Tibial nerve (tissue), 4 donors: ENCODE measurements around the gene EN2. TPM values are rescaled to one million over a fixed set of nuclear protein-coding genes. Genes with fewer than 3 reads are reported as not detected.

Source experiments
- DNase-seq, 2 donors: peaks; one replicate each; pipeline ENCODE4 v3.0.0-alpha.2; 2019; ENCODE audit warnings: low spot score in 2 of 2
- H3K27ac ChIP-seq, 4 donors: fragments of 200-600 bp; sonication (generic) in 3 of 4; one replicate each; pipeline ENCODE4 v1.5.1; 2017 to 2019; ENCODE audit warnings: mild to moderate bottlenecking in 1 of 4
- H3K27me3 ChIP-seq, 2 donors: fragments of 200-600 bp; sonication (generic) in 1 of 2; one replicate each; pipeline versions ENCODE4 v1.5.1 to v1.6.0; 2017 to 2019
- H3K36me3 ChIP-seq, 3 donors: fragments of 200-600 bp; sonication (generic); one replicate each; pipeline ENCODE4 v1.5.1; 2018 to 2019
- H3K4me1 ChIP-seq, 4 donors: fragments of 200-600 bp; sonication (generic) in 3 of 4; one replicate each; pipeline ENCODE4 v1.5.1; 2017 to 2019
- H3K4me3 ChIP-seq, 4 donors: fragments of 200-600 bp; sonication (generic) in 3 of 4; one replicate each; pipeline ENCODE4 v1.5.1; 2017 to 2019; ENCODE audit warnings: mild to moderate bottlenecking in 1 of 4, moderate library complexity in 1 of 4
- H3K9me3 ChIP-seq, 4 donors: fragments of 200-600 bp; sonication (generic) in 3 of 4; one replicate each; pipeline ENCODE4 v1.5.1; 2017 to 2019
- CTCF ChIP-seq, 5 experiments: fragments of 200-600 bp in 3 of 5; fragments of 450-650 bp in 2 of 5; sonication (generic) in 3 of 5; IDR thresholded peaks; one replicate each; pipeline ENCODE4 v1.5.1; 2016 to 2019; ENCODE audit warnings: antibody characterized with exemption in 5 of 5, mild to moderate bottlenecking in 3 of 5, moderate library complexity in 2 of 5
- EP300 ChIP-seq, 2 donors: sonication (generic); formaldehyde crosslinking; IDR thresholded peaks; one replicate each; pipeline ENCODE4 v1.6.1; 2017; ENCODE audit warnings: antibody characterized with exemption in 2 of 2, mild to moderate bottlenecking in 1 of 2
- POLR2A ChIP-seq, 2 donors: fragments of 450-650 bp; IDR thresholded peaks; one replicate each; pipeline ENCODE4 v1.6.1; 2017; ENCODE audit warnings: antibody characterized with exemption in 2 of 2, mild to moderate bottlenecking in 2 of 2, moderate library complexity in 2 of 2
- WGBS, 2 donors: methylation state at CpG; one replicate each; pipeline ENCODE4 v1.1.5; 2018; 5-methylcytosine and 5-hydroxymethylcytosine counted together
- total RNA-seq, 4 donors: library from RNA; depleted of rRNA; stranded (reverse); fragments of >200 nt; gene quantifications; one replicate each; pipeline ENCODE4 v1.1.0, GENCODE V29; 2016

EN2 gene
- total RNA-seq, 4 donors from 2014 or later = under 0.01 to 0.98 TPM; not detected in 2

GRCh38 chr7:155489158-155489840 is 31.4 kb downstream of the EN2 start:
- WGBS, 2 donors = 70 to 79% methylated on average over 13 to 19 of the region's 20 CpGs
- Histone ChIP-seq H3K4me1 (peaks cover 0 to 13% (median 0%) of the 10 kb centered on the region in 4 donors), H3K4me3 (no peak overlapping the region), H3K9me3 (no peaks in the 10 kb centered on the region), H3K27me3 (peaks cover 0 to 42% of the 10 kb centered on the region in 2 donors), H3K27ac (no peak overlapping the region), H3K36me3 (no peaks in the 10 kb centered on the region)
- TF ChIP-seq CTCF (IDR thresholded peaks at IDR 0.05) (no peak), POLR2A (IDR thresholded peaks at IDR 0.05) (no peak), EP300 (IDR thresholded peaks at IDR 0.05) (no peak)
- DNase-seq = no peak

GRCh38 chr7:155489862-155490696 is 32.1 kb downstream of the EN2 start:
- H3K27ac ChIP-seq = no peak overlapping the region

GRCh38 chr7:155490697-155491628 is 33.0 kb downstream of the EN2 start:
- H3K4me1 ChIP-seq = peaks cover 0 to 13% (median 0%) of the 10 kb centered on the region in 4 donors
- no peaks in the 10 kb centered on the region for H3K9me3 ChIP-seq
- 31 to 41% methylated on average over 47 of the region's 47 CpGs for WGBS, 2 donors
- TF ChIP-seq POLR2A (IDR thresholded peaks at IDR 0.05) = no peak
- TF ChIP-seq EP300 (IDR thresholded peaks at IDR 0.05) = no peak
- no peak for TF ChIP-seq CTCF (IDR thresholded peaks at IDR 0.05)
- H3K27me3 ChIP-seq = peaks cover 0 to 33% of the 10 kb centered on the region in 2 donors
- H3K4me3 ChIP-seq = peak overlapping the region; percentile 7 to 51 (median 26)
- H3K27ac ChIP-seq = peak overlapping the region in 1 of 4 donors; percentile 17
- DNase-seq = peak in 1 of 2 donors; percentile 9
- no peaks in the 10 kb centered on the region for H3K36me3 ChIP-seq

More at GRCh38 chr7:155489862-155490696, 32.1 kb downstream of the EN2 start:
- TF ChIP-seq POLR2A (IDR thresholded peaks at IDR 0.05) (no peak), CTCF (IDR thresholded peaks at IDR 0.05) (no peak), EP300 (IDR thresholded peaks at IDR 0.05) (no peak)
- Histone ChIP-seq H3K4me1 (peaks cover 0 to 13% (median 0%) of the 10 kb centered on the region in 4 donors), H3K4me3 (peak overlapping the region; percentile 7 to 51 (median 26)), H3K27me3 (peaks cover 0 to 36% of the 10 kb centered on the region in 2 donors), H3K9me3 (no peaks in the 10 kb centered on the region), H3K36me3 (no peaks in the 10 kb centered on the region)
- no peak for DNase-seq
- WGBS, 2 donors = 50 to 60% methylated on average over 15 to 30 of the region's 32 CpGs

- WGBS, 2 donors = 63 to 80% methylated on average over 11 of the region's 11 CpGs
- DNase-seq = no peak
- Histone ChIP-seq H3K27ac (no peak overlapping the region), H3K9me3 (no peaks in the 10 kb centered on the region), H3K4me1 (peaks cover 0 to 13% (median 0%) of the 10 kb centered on the region in 4 donors), H3K36me3 (no peaks in the 10 kb centered on the region), H3K27me3 (peaks cover 0 to 33% of the 10 kb centered on the region in 2 donors), H3K4me3 (no peak overlapping the region)
- TF ChIP-seq POLR2A (IDR thresholded peaks at IDR 0.05) (no peak), CTCF (IDR thresholded peaks at IDR 0.05) (no peak), EP300 (IDR thresholded peaks at IDR 0.05) (no peak)
Observed at GRCh38 chr7:155491812-155492211, 33.9 kb downstream of the EN2 start.
